IMR-90 (cell line): ENCODE measurements around the gene ARHGAP8. TPM values are rescaled to one million over a fixed set of nuclear protein-coding genes. Genes with fewer than 3 reads are reported as not detected.

Source experiments
- ATAC-seq: fragments of 200-7000 bp; cut with Tn5 transposase; 2 replicates; pipeline ENCODE4 v1.9.1; 2020; ENCODE audit warnings: low read depth, mild to moderate bottlenecking, moderate library complexity
- BruUV-seq: library from RNA; stranded (reverse); fragments of 400-500 nt; replicated peaks from 2 replicates; lab custom pipeline; 2021; lab: Mats Ljungman, UMichigan
- CTCF ChIA-PET: fragments of 300-600 bp; formaldehyde crosslinking; extraction: SDS; loops from one replicate; lab custom pipeline; 2021; ENCODE audit warnings: antibody characterized with exemption; lab: Yijun Ruan, JAX
- POLR2A ChIA-PET: fragments of 300-600 bp; sonication (Branson Sonifier 250); formaldehyde crosslinking; loops from one replicate; lab custom pipeline; 2022; ENCODE audit warnings: antibody characterized with exemption; ENCODE audit not compliant: unreplicated experiment; lab: Charles Lee
- DNase-seq: peaks from one replicate; pipeline ENCODE4 v3.0.0; 2013
- H2AFZ ChIP-seq: replicated peaks from 2 replicates; pipeline ENCODE3; 2013; ENCODE audit warnings: low read length, mild to moderate bottlenecking; ENCODE audit not compliant: poor library complexity
- H2AK5ac ChIP-seq: 2 replicates; pipeline ENCODE4 v1.6.1; 2013; ENCODE audit warnings: low read depth, low read length, inconsistent platforms
- H2AK9ac ChIP-seq: replicated peaks from 2 replicates; pipeline ENCODE3; 2013; ENCODE audit warnings: mild to moderate bottlenecking, low read depth, low read length, moderate library complexity; ENCODE audit not compliant: poor library complexity
- H2BK120ac ChIP-seq: 2 replicates; pipeline ENCODE4 v1.6.1; 2013; ENCODE audit warnings: low read depth, low read length, inconsistent platforms
- H2BK15ac ChIP-seq: 3 replicates; pipeline ENCODE4 v1.6.1; 2013; ENCODE audit warnings: low read depth, low read length, inconsistent platforms
- H2BK20ac ChIP-seq: 2 replicates; pipeline ENCODE4 v1.6.1; 2013; ENCODE audit warnings: low read depth, mild to moderate bottlenecking, inconsistent platforms, low read length, moderate library complexity
- H2BK5ac ChIP-seq: 2 replicates; pipeline ENCODE4 v1.6.1; 2013; ENCODE audit warnings: mild to moderate bottlenecking, low read depth, low read length, inconsistent platforms; ENCODE audit not compliant: poor library complexity, severe bottlenecking
- H3K14ac ChIP-seq: replicated peaks from 2 replicates; pipeline ENCODE4 v1.6.1; 2013; ENCODE audit warnings: low read depth, low read length, inconsistent platforms
- H3K18ac ChIP-seq: 2 replicates; pipeline ENCODE4 v1.6.1; 2013; ENCODE audit warnings: low read depth, low read length, control low read depth
- H3K23ac ChIP-seq: 2 replicates; pipeline ENCODE4 v1.6.1; 2013; ENCODE audit warnings: low read depth, low read length, inconsistent platforms
- H3K27ac ChIP-seq: 2 replicates; pipeline ENCODE4 v1.5.1; 2013; ENCODE audit warnings: mild to moderate bottlenecking, control low read depth, low read length; ENCODE audit not compliant: insufficient read depth
- H3K27me3 ChIP-seq: 2 replicates; pipeline ENCODE4 v1.6.1; 2013; ENCODE audit warnings: low read length; ENCODE audit not compliant: control insufficient read depth, insufficient read depth
- H3K36me3 ChIP-seq: 2 replicates; pipeline ENCODE4 v1.6.1; 2013; ENCODE audit warnings: low read length, mixed read lengths; ENCODE audit not compliant: control insufficient read depth, insufficient read depth
- H3K4ac ChIP-seq: 2 replicates; pipeline ENCODE4 v1.6.1; 2013; ENCODE audit warnings: low read depth, low read length, inconsistent platforms
- H3K4me1 ChIP-seq: 2 replicates; pipeline ENCODE4 v1.6.1; 2013; ENCODE audit warnings: low read length, mixed read lengths; ENCODE audit not compliant: control insufficient read depth, insufficient read depth
- H3K4me2 ChIP-seq: 2 replicates; pipeline ENCODE4 v1.6.1; 2013; ENCODE audit warnings: low read depth, mild to moderate bottlenecking, control low read depth, low read length, moderate library complexity
- H3K4me3 ChIP-seq: 2 replicates; pipeline ENCODE4 v1.5.1; 2013; ENCODE audit warnings: low read depth, mild to moderate bottlenecking, control low read depth, low read length, moderate library complexity; ENCODE audit not compliant: insufficient read depth
- H3K56ac ChIP-seq: 2 replicates; pipeline ENCODE4 v1.6.1; 2013; ENCODE audit warnings: low read length, inconsistent platforms; ENCODE audit not compliant: insufficient read depth; ENCODE audit errors: extremely low read depth
- H3K79me1 ChIP-seq, 2 experiments: 2 replicates each; pipeline ENCODE4 v1.6.1; 2013; ENCODE audit warnings: low read length in 2 of 2, inconsistent platforms in 1 of 2, low read depth in 1 of 2
- H3K9ac ChIP-seq: 2 replicates; pipeline ENCODE4 v1.6.1; 2013; ENCODE audit warnings: low read depth, low read length, control low read depth
- H3K9me1 ChIP-seq: 2 replicates; pipeline ENCODE4 v1.6.1; 2013; ENCODE audit warnings: low read length, inconsistent platforms; ENCODE audit not compliant: insufficient read depth
- H3K9me3 ChIP-seq: 2 replicates; pipeline ENCODE4 v1.6.1; 2013; ENCODE audit warnings: low read length; ENCODE audit not compliant: control insufficient read depth, insufficient read depth
- H4K20me1 ChIP-seq: 2 replicates; pipeline ENCODE4 v1.6.1; 2013; ENCODE audit warnings: low read length, inconsistent platforms; ENCODE audit not compliant: insufficient read depth
- H4K5ac ChIP-seq: 2 replicates; pipeline ENCODE4 v1.6.1; 2013; ENCODE audit warnings: mild to moderate bottlenecking, low read depth, low read length, control low read depth
- H4K8ac ChIP-seq, 2 experiments: 2 replicates each; pipeline ENCODE4 v1.6.1; 2013; ENCODE audit warnings: low read depth in 2 of 2, low read length in 2 of 2, control low read depth in 1 of 2, inconsistent platforms in 1 of 2
- H4K91ac ChIP-seq: 2 replicates; pipeline ENCODE4 v1.6.1; 2013; ENCODE audit warnings: low read depth, low read length, inconsistent platforms; ENCODE audit not compliant: insufficient read depth
- BHLHE40 ChIP-seq: fragments of 150-350 bp; IDR thresholded peaks from 2 replicates; pipeline ENCODE4 v1.6.1; 2016; ENCODE audit warnings: mild to moderate bottlenecking, low read depth, low read length
- CEBPB ChIP-seq: IDR thresholded peaks from 2 replicates; pipeline ENCODE4 v1.6.1; 2012; ENCODE audit warnings: low read depth, low read length, improper control_type of control experiment
- MAZ ChIP-seq: IDR thresholded peaks from 2 replicates; pipeline ENCODE4 v1.6.1; 2012; ENCODE audit warnings: low read depth, mild to moderate bottlenecking, low read length, improper control_type of control experiment, moderate library complexity, borderline replicate concordance
- MXI1 ChIP-seq: IDR thresholded peaks from 2 replicates; pipeline ENCODE4 v1.6.1; 2012; ENCODE audit warnings: low read depth, mild to moderate bottlenecking, low read length, moderate library complexity, borderline replicate concordance
- NFE2L2 ChIP-seq: fragments of 150-350 bp; IDR thresholded peaks from 2 replicates; pipeline ENCODE4 v1.6.1; 2016; ENCODE audit warnings: low read depth, mild to moderate bottlenecking, low read length
- POLR2A ChIP-seq: IDR thresholded peaks from 2 replicates; pipeline ENCODE4 v1.6.1; 2012; ENCODE audit warnings: mild to moderate bottlenecking, low read depth, low read length
- RCOR1 ChIP-seq: IDR thresholded peaks from 2 replicates; pipeline ENCODE4 v1.6.1; 2012; ENCODE audit warnings: mild to moderate bottlenecking, low read length, improper control_type of control experiment; ENCODE audit not compliant: insufficient replicate concordance
- RFX5 ChIP-seq: IDR thresholded peaks from 2 replicates; pipeline ENCODE4 v1.8.0; 2012; ENCODE audit warnings: low read depth, mild to moderate bottlenecking, low read length, moderate library complexity
- SMC3 ChIP-seq: fragments of 150-350 bp; IDR thresholded peaks from 2 replicates; pipeline ENCODE4 v1.6.1; 2016; ENCODE audit warnings: low read depth, mild to moderate bottlenecking, antibody characterized with exemption, low read length, moderate library complexity
- WGBS, 2 experiments: methylation state at CpG; one replicate each; pipeline versions ENCODE4 v1.1.5 to v1.1.7; 2013; ENCODE audit warnings: missing lambda C conversion rate in 2 of 2; ENCODE audit not compliant: insufficient read length in 1 of 2; ENCODE audit errors: extremely low coverage in 2 of 2; 5-methylcytosine and 5-hydroxymethylcytosine counted together
- dilution Hi-C: fragments of 300-500 bp; cut with HindIII; formaldehyde crosslinking; loops from one replicate; pipeline ENCODE4 v1.14.3; 2018; ENCODE audit warnings: low sequenced_read_pairs; ENCODE audit not compliant: unreplicated experiment
- in situ Hi-C: fragments of 300-500 bp; cut with MboI; formaldehyde crosslinking; loops from 3 replicates; pipeline ENCODE4 v1.14.3; 2019; ENCODE audit warnings: low sequenced_read_pairs, inconsistent platforms, mixed read lengths
- intact Hi-C: fragments of 100-400 bp; cut with micrococcal nuclease; formaldehyde crosslinking; loops from 2 replicates; pipeline ENCODE4 v1.10.0; 2022
- polyA plus RNA-seq, 3 experiments: library from polyadenylated mRNA; depleted of rRNA; stranded (reverse); fragments of >200 nt; gene quantifications; 2 replicates each; pipeline ENCODE4 v1.2.3, GENCODE V29; 2012; ENCODE audit warnings: low replicate concordance in 1 of 3
- total RNA-seq: library from RNA; depleted of rRNA; stranded (reverse); fragments of >200 nt; gene quantifications from 2 replicates; pipeline ENCODE4 v1.2.3, GENCODE V29; 2012
- TF ChIP-seq, protein P1 (sequence below): conservative IDR thresholded peaks from 2 replicates; pipeline ENCODE4 v1.5.1; 2012; ENCODE audit warnings: mild to moderate bottlenecking, low read depth, low read length, improper control_type of control experiment
- TF ChIP-seq, protein P2 (sequence below): fragments of 150-350 bp; IDR thresholded peaks from 2 replicates; pipeline ENCODE4 v1.6.1; 2017; ENCODE audit warnings: mild to moderate bottlenecking, antibody characterized with exemption, low read length, low read depth

ARHGAP8 gene
- total and polyA plus RNA-seq, 2 of the 4 experiments (the other 2 are of a cell fraction) = 0.18 to 0.21 TPM

DNA sequence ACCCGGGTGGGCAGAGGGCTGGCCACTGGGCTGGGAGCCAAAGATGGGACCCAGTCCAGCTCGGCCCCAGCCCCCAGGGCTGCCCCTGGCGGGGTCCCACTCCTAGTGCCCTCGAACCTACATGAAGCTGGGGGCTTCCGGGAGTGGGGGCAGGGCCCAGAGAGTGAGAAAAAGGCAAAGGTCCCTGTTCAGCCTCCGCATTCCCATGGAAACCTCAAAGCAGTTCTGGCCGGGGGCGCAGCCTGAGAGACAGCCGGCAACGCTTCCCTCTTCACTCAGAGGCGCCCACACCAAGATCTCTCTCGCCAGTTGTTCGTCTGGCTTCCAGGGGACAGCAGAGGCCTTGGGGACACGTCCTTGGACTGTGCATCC lies 22.4 kb upstream of the ARHGAP8 start:
- Histone ChIP-seq H3K27me3 (no peaks in the 10 kb centered on the region), H2BK120ac (peak overlapping the region; percentile 15; the same call in 1 of the 2 replicates), H3K23ac (no peak overlapping the region), H3K9me1 (peaks cover 11% of the 10 kb centered on the region), H4K20me1 (peaks cover 21% of the 10 kb centered on the region), H2BK5ac (no peak overlapping the region), H3K79me1 (peaks cover 4 to 10% of the 10 kb centered on the region in 2 experiments; a peak in 1 of 4 replicates), H3K36me3 (peaks cover 33% of the 10 kb centered on the region), H3K4ac (0 out of 2 replicates have a peak overlapping the region, but pooled peaks have one; percentile 19), H4K5ac (no peak overlapping the region), H3K27ac (no peak overlapping the region), H3K4me1 (peaks cover 12% of the 10 kb centered on the region), H3K14ac (no peak overlapping the region), H2BK20ac (no peak overlapping the region), H3K9ac (no peak overlapping the region), H2AK9ac (peak overlapping the region; percentile 89), H3K18ac (no peak overlapping the region), H3K9me3 (no peaks in the 10 kb centered on the region), H4K91ac (no peak overlapping the region), H3K56ac (no peak overlapping the region), H2BK15ac (no peak overlapping the region), H3K4me3 (no peak overlapping the region), H2AK5ac (no peak overlapping the region), H3K4me2 (no peak overlapping the region), H4K8ac (no peak overlapping the region; a peak in 1 of 4 replicates), H2AFZ (peak overlapping the region; percentile 84)
- dilution Hi-C loops = no loop called here
- intact Hi-C loops = loop anchor here (5.0 kb wide), 1 partner anchor 178 kb away; no protein-coding TSS in a partner anchor
- POLR2A ChIA-PET = no interaction called here
- ATAC-seq (peak; percentile 6), DNase-seq (no peak)
- CTCF ChIA-PET = no interaction called here
- WGBS, 2 experiments = 62% methylated on average over 9 of the region's 14 CpGs; no CpG with 5 or more reads in 1 of the 2 experiments
- BruUV-seq = no TSS peak
- in situ Hi-C loops = no loop called here
- no peak for TF ChIP-seq NFE2L2
- no peak for TF ChIP-seq SMC3
- TF ChIP-seq CEBPB = no peak
- TF ChIP-seq RFX5 = no peak
- no peak for TF ChIP-seq RCOR1
- TF ChIP-seq, protein P1, sequence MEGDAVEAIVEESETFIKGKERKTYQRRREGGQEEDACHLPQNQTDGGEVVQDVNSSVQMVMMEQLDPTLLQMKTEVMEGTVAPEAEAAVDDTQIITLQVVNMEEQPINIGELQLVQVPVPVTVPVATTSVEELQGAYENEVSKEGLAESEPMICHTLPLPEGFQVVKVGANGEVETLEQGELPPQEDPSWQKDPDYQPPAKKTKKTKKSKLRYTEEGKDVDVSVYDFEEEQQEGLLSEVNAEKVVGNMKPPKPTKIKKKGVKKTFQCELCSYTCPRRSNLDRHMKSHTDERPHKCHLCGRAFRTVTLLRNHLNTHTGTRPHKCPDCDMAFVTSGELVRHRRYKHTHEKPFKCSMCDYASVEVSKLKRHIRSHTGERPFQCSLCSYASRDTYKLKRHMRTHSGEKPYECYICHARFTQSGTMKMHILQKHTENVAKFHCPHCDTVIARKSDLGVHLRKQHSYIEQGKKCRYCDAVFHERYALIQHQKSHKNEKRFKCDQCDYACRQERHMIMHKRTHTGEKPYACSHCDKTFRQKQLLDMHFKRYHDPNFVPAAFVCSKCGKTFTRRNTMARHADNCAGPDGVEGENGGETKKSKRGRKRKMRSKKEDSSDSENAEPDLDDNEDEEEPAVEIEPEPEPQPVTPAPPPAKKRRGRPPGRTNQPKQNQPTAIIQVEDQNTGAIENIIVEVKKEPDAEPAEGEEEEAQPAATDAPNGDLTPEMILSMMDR = no peak
- TF ChIP-seq BHLHE40 = no peak
- TF ChIP-seq POLR2A = no peak
- TF ChIP-seq MAZ = no peak
- TF ChIP-seq, protein P2, sequence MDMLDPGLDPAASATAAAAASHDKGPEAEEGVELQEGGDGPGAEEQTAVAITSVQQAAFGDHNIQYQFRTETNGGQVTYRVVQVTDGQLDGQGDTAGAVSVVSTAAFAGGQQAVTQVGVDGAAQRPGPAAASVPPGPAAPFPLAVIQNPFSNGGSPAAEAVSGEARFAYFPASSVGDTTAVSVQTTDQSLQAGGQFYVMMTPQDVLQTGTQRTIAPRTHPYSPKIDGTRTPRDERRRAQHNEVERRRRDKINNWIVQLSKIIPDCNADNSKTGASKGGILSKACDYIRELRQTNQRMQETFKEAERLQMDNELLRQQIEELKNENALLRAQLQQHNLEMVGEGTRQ = no peak
- no peak for TF ChIP-seq MXI1
